Measurements from ENCODE around the gene IRX2. TPM values are rescaled to one million over a fixed set of nuclear protein-coding genes. Genes with fewer than 3 reads are reported as not detected.

Gene IRX2
- total RNA-seq, 1 donor from 2014 or later = 19.3 TPM

- no peak for DNase-seq (ENCODE audit: low read depth)
- no peak overlapping the region for H3K4me3 ChIP-seq (ENCODE audit: low read depth, low read length)
- TF ChIP-seq CTCF (conservative IDR thresholded peaks at IDR 0.05; ENCODE audit: low read depth, low read length) = no peak
Observed at GRCh38 chr5:2735996-2736395, 15.5 kb downstream of the IRX2 start.

- TF ChIP-seq CTCF (conservative IDR thresholded peaks at IDR 0.05; ENCODE audit: low read depth, low read length) = no peak
- DNase-seq (ENCODE audit: low read depth) = no peak
- H3K4me3 ChIP-seq (ENCODE audit: low read depth, low read length) = no peak overlapping the region
Observed at GRCh38 chr5:2732850-2733249, 18.6 kb downstream of the IRX2 start.

GRCh38 chr5:2732004-2732403 lies 19.5 kb downstream of the IRX2 start:
- no peak for TF ChIP-seq CTCF (conservative IDR thresholded peaks at IDR 0.05; ENCODE audit: low read depth, low read length)
- H3K4me3 ChIP-seq (ENCODE audit: low read depth, low read length) = no peak overlapping the region
- DNase-seq (ENCODE audit: low read depth) = no peak

- no peak overlapping the region for H3K4me3 ChIP-seq (ENCODE audit: low read depth, low read length)
- no peak for TF ChIP-seq CTCF (conservative IDR thresholded peaks at IDR 0.05; ENCODE audit: low read depth, low read length)
- no peak for DNase-seq (ENCODE audit: low read depth)
Observed at GRCh38 chr5:2729189-2729588, 22.3 kb downstream of the IRX2 start.

- DNase-seq (ENCODE audit: low read depth) = no peak
- H3K4me3 ChIP-seq (ENCODE audit: low read depth, low read length) = no peak overlapping the region
- TF ChIP-seq CTCF (conservative IDR thresholded peaks at IDR 0.05; ENCODE audit: low read depth, low read length) = no peak
Observed at GRCh38 chr5:2727550-2727949, 23.9 kb downstream of the IRX2 start.

GRCh38 chr5:2725980-2726765 lies 25.3 kb downstream of the IRX2 start:
- TF ChIP-seq CTCF (conservative IDR thresholded peaks at IDR 0.05; ENCODE audit: low read depth, low read length) = no peak
- no peak for DNase-seq (ENCODE audit: low read depth)
- no peak overlapping the region for H3K4me3 ChIP-seq (ENCODE audit: low read depth, low read length)

GRCh38 chr5:2724831-2725230 lies 26.6 kb downstream of the IRX2 start:
- DNase-seq (ENCODE audit: low read depth) = no peak
- no peak for TF ChIP-seq CTCF (conservative IDR thresholded peaks at IDR 0.05; ENCODE audit: low read depth, low read length)
- H3K4me3 ChIP-seq (ENCODE audit: low read depth, low read length) = no peak overlapping the region
